Skeletal muscle tissue (tissue), 4 donors: Measurements from ENCODE around the gene OR5D18. TPM values are rescaled to one million over a fixed set of nuclear protein-coding genes. Genes with fewer than 3 reads are reported as not detected.

Source experiments
- H3K27ac ChIP-seq: one replicate; pipeline ENCODE4 v1.7.0; 2013; ENCODE audit warnings: mild to moderate bottlenecking, low read depth, low read length, inconsistent platforms
- H3K27me3 ChIP-seq, 3 donors: one replicate each; pipeline ENCODE4 v1.7.0; 2013; ENCODE audit warnings: low read length in 3 of 3; ENCODE audit not compliant: control insufficient read depth in 3 of 3, insufficient read depth in 3 of 3
- H3K36me3 ChIP-seq, 3 donors: one replicate each; pipeline ENCODE4 v1.7.0; 2013; ENCODE audit warnings: low read length in 3 of 3; ENCODE audit not compliant: control insufficient read depth in 3 of 3, insufficient read depth in 3 of 3
- H3K4me1 ChIP-seq, 3 donors: one replicate each; pipeline ENCODE4 v1.7.0; 2013; ENCODE audit warnings: low read length in 3 of 3, mild to moderate bottlenecking in 3 of 3; ENCODE audit not compliant: control insufficient read depth in 3 of 3, insufficient read depth in 3 of 3
- H3K4me3 ChIP-seq, 3 donors: one replicate each; pipeline ENCODE4 v1.7.0; 2013; ENCODE audit warnings: low read length in 3 of 3
- H3K9ac ChIP-seq, 3 donors: one replicate each; pipeline ENCODE4 v1.7.0; 2013; ENCODE audit warnings: low read length in 3 of 3, mild to moderate bottlenecking in 3 of 3, moderate library complexity in 2 of 3, low read depth in 1 of 3
- H3K9me3 ChIP-seq, 3 donors: one replicate each; pipeline ENCODE4 v1.7.0; 2013; ENCODE audit warnings: low read length in 3 of 3; ENCODE audit not compliant: control insufficient read depth in 3 of 3
- total RNA-seq: library from RNA; depleted of rRNA; stranded (reverse); fragments of >200 nt; gene quantifications from one replicate; pipeline ENCODE4 v1.2.3, GENCODE V29; 2014
- donor health status: Osteomylitis.

Gene OR5D18
- not detected for total RNA-seq

DNA sequence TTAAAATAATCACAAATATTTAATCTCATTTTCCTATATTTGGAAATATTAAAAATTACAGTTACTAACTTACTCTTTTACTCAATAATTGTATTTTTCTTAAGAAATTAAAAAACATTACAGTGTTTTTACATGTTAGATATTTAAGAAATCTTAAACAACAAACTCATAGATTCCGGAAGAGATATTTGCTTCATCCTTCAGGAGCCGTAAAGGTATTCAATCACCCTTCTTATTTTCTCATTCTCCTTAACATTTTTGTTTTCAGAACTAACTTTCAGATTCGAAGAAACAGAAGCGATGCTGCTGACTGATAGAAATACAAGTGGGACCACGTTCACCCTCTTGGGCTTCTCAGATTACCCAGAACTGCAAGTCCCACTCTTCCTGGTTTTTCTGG lies at the start of gene OR5D18:
OR5D18 (plus strand) TSS at position 301 of the 400 bp plus-strand sequence; CDS start at position 301, 0 bp downstream.
- Histone ChIP-seq H3K9me3 (no peaks in the 10 kb centered on the region), H3K4me1 (no peaks in the 10 kb centered on the region), H3K27ac (no peak within 1 kb of the TSS), H3K36me3 (no peaks in the 10 kb centered on the region), H3K27me3 (no peaks in the 10 kb centered on the region), H3K9ac (no peak within 1 kb of the TSS), H3K4me3 (no peak within 1 kb of the TSS)

DNA sequence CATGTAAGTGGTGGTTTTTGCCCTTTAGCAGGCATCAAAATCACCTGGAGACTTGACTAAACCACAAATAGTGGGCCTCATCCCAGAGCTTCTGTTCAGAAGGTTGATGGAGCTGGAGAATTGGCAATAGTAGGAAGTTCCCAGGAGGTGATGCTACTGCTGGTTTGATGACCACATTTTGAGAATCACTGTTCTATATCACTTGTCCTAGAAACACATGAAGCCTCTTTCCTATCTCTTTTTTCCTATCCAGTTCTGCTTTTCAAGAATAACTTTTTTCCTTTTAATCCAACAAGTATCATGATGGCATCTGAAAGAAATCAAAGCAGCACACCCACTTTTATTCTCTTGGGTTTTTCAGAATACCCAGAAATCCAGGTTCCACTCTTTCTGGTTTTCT lies 46.3 kb upstream of the OR5D18 start, which contains the start of gene OR5D13:
OR5D13 (plus strand) TSS at position 301 of the 400 bp plus-strand sequence; CDS start at position 301, 0 bp downstream.
- H3K4me1 ChIP-seq, result no peaks in the 10 kb centered on the region
- H3K27me3 ChIP-seq, result no peaks in the 10 kb centered on the region
- H3K9me3 ChIP-seq, result no peaks in the 10 kb centered on the region
- no peak within 1 kb of the TSS for H3K9ac ChIP-seq
- H3K4me3 ChIP-seq, result no peak within 1 kb of the TSS
- no peak within 1 kb of the TSS for H3K27ac ChIP-seq
- no peaks in the 10 kb centered on the region for H3K36me3 ChIP-seq

DNA sequence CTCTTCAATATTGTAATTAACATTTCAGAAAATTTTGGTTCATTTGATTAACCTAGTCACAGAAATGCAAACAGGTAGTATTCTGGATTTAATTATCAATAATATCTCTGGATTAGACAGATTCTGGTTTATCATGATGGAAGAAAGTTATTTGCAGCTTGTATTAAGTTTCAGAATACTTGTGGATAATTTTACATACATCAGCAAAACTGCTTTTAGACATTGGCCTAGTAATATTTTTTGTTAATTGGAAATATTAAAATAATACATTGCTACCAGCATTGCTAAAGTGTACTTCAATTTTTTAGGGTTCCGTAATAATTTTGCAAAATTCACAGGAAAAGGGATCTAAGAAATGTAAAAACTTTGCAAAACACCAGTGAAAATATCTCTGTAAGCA lies 27.8 kb upstream of the OR5D18 start:
- no peaks in the 10 kb centered on the region for H3K27me3 ChIP-seq
- H3K27ac ChIP-seq, result no peak overlapping the region
- H3K4me1 ChIP-seq, result no peaks in the 10 kb centered on the region
- H3K9me3 ChIP-seq, result no peaks in the 10 kb centered on the region
- H3K4me3 ChIP-seq, result no peak overlapping the region
- no peaks in the 10 kb centered on the region for H3K36me3 ChIP-seq
- H3K9ac ChIP-seq, result no peak overlapping the region

DNA sequence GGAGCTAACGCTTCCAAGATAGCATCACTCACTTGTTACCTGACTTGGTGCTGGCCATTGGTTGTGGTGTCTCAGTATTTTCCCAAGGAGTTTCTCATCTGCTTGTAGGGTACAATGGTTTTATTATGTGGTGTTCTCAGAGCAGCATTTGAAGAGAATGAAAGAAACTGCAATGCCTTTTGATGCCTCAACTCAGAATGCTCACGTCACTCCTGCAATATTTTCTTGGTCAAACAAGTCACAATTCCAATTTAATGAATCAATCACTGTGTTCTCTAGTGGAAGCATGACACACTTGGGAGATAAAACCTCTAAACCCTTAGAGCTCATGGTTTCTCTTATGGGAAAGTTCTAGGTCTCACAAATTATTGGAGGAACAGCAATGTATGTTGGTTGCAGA lies 26.1 kb upstream of the OR5D18 start:
- no peaks in the 10 kb centered on the region for H3K27me3 ChIP-seq
- no peaks in the 10 kb centered on the region for H3K9me3 ChIP-seq
- H3K9ac ChIP-seq, result no peak overlapping the region
- H3K4me1 ChIP-seq, result no peaks in the 10 kb centered on the region
- no peak overlapping the region for H3K27ac ChIP-seq
- no peaks in the 10 kb centered on the region for H3K36me3 ChIP-seq
- no peak overlapping the region for H3K4me3 ChIP-seq

DNA sequence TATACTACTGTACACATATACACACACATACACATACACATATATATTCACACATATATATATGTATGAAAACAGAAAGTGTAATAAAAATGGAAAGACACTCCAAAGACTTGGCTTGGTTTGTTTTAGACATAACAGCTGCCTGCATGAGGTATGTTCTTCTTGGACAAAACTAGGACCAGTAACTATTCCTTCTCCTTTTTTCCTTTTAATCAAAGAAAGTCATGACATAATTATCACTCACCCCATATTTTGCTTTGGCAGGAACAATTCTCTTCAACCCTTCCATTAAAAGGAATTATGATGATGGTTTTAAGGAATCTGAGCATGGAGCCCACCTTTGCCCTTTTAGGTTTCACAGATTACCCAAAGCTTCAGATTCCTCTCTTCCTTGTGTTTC lies 24.2 kb upstream of the OR5D18 start, which contains the start of gene OR5D14:
OR5D14 (plus strand) TSS at position 301 of the 400 bp plus-strand sequence; CDS start at position 301, 0 bp downstream.
- no peak within 1 kb of the TSS for H3K9ac ChIP-seq
- no peaks in the 10 kb centered on the region for H3K27me3 ChIP-seq
- H3K4me3 ChIP-seq, result no peak within 1 kb of the TSS
- no peaks in the 10 kb centered on the region for H3K4me1 ChIP-seq
- no peaks in the 10 kb centered on the region for H3K36me3 ChIP-seq
- no peak within 1 kb of the TSS for H3K27ac ChIP-seq
- no peaks in the 10 kb centered on the region for H3K9me3 ChIP-seq

DNA sequence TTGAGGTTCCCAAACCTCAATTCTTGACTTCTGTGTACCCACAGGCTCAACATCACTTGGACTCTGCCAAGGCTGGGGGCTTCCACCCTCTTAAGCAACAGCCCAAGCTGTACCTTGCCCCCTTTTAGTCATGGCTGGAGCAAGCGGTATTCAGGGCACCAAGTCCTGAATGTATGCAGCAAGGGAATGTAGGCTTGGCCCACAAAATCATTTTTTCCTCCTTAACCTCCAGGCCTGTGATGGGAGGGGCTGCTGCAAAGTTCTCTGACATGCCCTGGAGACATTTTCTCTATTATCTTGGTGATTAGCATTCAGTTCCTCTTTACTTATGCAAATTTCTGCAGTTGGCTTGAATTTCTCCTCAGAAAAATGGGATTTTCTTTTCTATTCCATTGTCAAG lies 13.2 kb upstream of the OR5D18 start:
- H3K27ac ChIP-seq, result no peak overlapping the region
- H3K4me3 ChIP-seq, result no peak overlapping the region
- no peaks in the 10 kb centered on the region for H3K36me3 ChIP-seq
- H3K27me3 ChIP-seq, result no peaks in the 10 kb centered on the region
- H3K4me1 ChIP-seq, result no peaks in the 10 kb centered on the region
- H3K9me3 ChIP-seq, result no peaks in the 10 kb centered on the region
- no peak overlapping the region for H3K9ac ChIP-seq

DNA sequence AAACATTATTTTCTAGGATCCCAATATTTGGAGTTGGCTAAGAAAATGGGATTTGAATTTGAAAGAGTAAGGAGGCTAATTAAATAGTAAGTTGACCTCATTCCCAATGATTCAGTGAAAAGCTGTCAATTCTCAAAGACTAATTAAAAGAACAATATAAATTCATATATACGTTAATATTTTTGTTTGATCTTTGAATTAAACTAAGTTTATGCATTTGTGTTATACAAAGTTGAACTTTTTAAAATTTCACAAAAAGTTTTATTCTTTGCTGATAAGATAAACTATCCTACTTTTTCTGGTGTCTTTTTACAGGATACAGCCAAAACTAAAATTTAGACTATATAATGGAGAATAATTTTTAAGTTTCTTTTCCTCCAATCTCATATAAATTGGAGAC lies 8.4 kb upstream of the OR5D18 start, which contains the start of gene OR5L1:
OR5L1 (plus strand) TSS at position 301 of the 400 bp plus-strand sequence. CDS start 100 bp downstream, outside the sequence.
- Histone ChIP-seq H3K27me3 (no peaks in the 10 kb centered on the region), H3K4me1 (no peaks in the 10 kb centered on the region), H3K4me3 (no peak within 1 kb of the TSS), H3K27ac (no peak within 1 kb of the TSS), H3K9ac (no peak within 1 kb of the TSS), H3K9me3 (no peaks in the 10 kb centered on the region), H3K36me3 (no peaks in the 10 kb centered on the region)

DNA sequence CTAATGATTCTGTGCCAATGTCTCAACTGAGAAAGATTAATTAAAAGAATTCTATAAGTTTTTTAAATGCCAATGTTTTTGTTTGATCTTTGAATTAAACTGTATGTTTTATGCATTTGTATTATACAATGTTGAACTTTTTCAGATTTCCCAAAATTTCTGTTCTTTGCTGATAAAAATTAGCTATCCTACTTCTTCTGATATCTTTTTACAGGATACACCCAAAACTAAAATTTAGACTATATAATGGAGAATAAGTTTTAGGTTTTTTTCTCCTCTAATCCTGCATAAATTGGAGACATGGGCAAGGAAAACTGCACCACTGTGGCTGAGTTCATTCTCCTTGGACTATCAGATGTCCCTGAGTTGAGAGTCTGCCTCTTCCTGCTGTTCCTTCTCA lies 7.5 kb downstream of the OR5D18 start, which contains the start of gene OR5L2:
OR5L2 (plus strand) TSS at position 301 of the 400 bp plus-strand sequence; CDS start at position 301, 0 bp downstream.
- Histone ChIP-seq H3K4me3 (no peak within 1 kb of the TSS), H3K27me3 (no peaks in the 10 kb centered on the region), H3K4me1 (no peaks in the 10 kb centered on the region), H3K27ac (no peak within 1 kb of the TSS), H3K9me3 (peaks cover 0 to 3% (median 3%) of the 10 kb centered on the region in 3 donors), H3K36me3 (no peaks in the 10 kb centered on the region), H3K9ac (no peak within 1 kb of the TSS)

DNA sequence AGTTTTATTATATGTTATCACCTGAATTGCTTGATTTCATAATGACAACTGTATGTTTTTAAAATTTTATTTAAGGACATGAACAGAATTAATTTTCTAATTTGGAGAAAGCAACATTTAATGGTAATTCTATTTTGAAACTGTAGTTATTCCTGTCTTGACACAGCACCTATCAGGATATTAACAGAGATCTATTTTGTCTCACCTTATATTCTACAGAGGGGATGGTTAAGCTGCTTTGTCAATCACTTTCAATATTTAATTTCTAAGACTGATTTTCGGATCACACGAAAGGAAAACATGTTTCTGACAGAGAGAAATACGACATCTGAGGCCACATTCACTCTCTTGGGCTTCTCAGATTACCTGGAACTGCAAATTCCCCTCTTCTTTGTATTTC lies 19.0 kb downstream of the OR5D18 start, which contains the start of gene OR5D16:
OR5D16 (plus strand) TSS at position 301 of the 400 bp plus-strand sequence; CDS start at position 301, 0 bp downstream.
- Histone ChIP-seq H3K9me3 (peaks cover 0 to 2% (median 0%) of the 10 kb centered on the region in 3 donors), H3K27ac (no peak within 1 kb of the TSS), H3K9ac (no peak within 1 kb of the TSS), H3K4me3 (no peak within 1 kb of the TSS), H3K36me3 (no peaks in the 10 kb centered on the region), H3K4me1 (no peaks in the 10 kb centered on the region), H3K27me3 (no peaks in the 10 kb centered on the region)

DNA sequence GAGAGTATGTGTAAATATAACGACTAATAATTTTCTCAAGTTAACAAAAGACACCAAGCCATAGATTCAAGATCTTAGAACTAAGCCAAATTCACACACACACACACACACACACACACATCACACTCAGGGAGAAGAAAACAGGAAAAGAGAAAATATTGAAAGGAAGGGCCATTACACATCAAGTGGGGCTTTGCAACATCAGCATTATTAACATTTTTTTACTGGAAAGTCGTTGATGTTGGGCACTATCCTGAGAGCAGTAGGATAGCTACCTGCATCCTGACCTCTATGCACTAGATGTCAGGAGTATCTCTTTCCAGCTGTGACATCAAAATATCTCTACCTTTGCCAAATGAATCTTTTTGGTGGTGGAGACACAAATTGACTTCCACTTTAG lies 28.0 kb downstream of the OR5D18 start:
- no peaks in the 10 kb centered on the region for H3K4me1 ChIP-seq
- H3K9me3 ChIP-seq, result no peaks in the 10 kb centered on the region
- H3K4me3 ChIP-seq, result no peak overlapping the region
- H3K9ac ChIP-seq, result no peak overlapping the region
- no peaks in the 10 kb centered on the region for H3K27me3 ChIP-seq
- no peak overlapping the region for H3K27ac ChIP-seq
- H3K36me3 ChIP-seq, result no peaks in the 10 kb centered on the region
